ENCODE data around the gene SATB2.

- TF ChIP-seq CTCF (conservative IDR thresholded peaks at IDR 0.05 in 1 of 2, IDR thresholded peaks at IDR 0.05 in 1 of 2; ENCODE audit: extremely low read depth in 1 of 2, insufficient read depth in 1 of 2, low read depth in 1 of 2, low read length in 2 of 2) (no peak), EZH2 (IDR thresholded peaks at IDR 0.05; ENCODE audit: borderline replicate concordance, low read length) (no peak)
These were observed 151.6 kb downstream of the SATB2 start for GRCh38 chr2:199306116-199306515.
